Upper lobe of left lung (tissue), 6 donors: ENCODE results near the gene MOV10L1. TPM values are rescaled to one million over a fixed set of nuclear protein-coding genes. Genes with fewer than 3 reads are reported as not detected.

Source experiments
- ATAC-seq, 2 donors: fragments of 200-7000 bp; cut with Tn5 transposase; one replicate each; pipeline ENCODE4 v1.9.1; 2022; ENCODE audit warnings: mild to moderate bottlenecking in 2 of 2, moderate library complexity in 2 of 2; ENCODE audit not compliant: low FRiP score in 2 of 2
- DNase-seq, 2 donors: peaks; one replicate each; pipeline ENCODE4 v3.0.0-alpha.2; 2019 to 2020
- H3K27ac ChIP-seq, 4 donors: fragments of 200-600 bp; sonication (generic); one replicate each; pipeline ENCODE4 v1.5.1; 2016 to 2019
- H3K27me3 ChIP-seq, 4 donors: fragments of 200-600 bp; sonication (generic); one replicate each; pipeline ENCODE4 v1.5.1; 2017 to 2019
- H3K36me3 ChIP-seq, 4 donors: fragments of 200-600 bp; sonication (generic); one replicate each; pipeline ENCODE4 v1.5.1; 2016 to 2019
- H3K4me1 ChIP-seq, 4 donors: fragments of 200-600 bp; sonication (generic); one replicate each; pipeline ENCODE4 v1.5.1; 2018 to 2019
- H3K4me3 ChIP-seq, 4 donors: fragments of 200-600 bp; sonication (generic); one replicate each; pipeline ENCODE4 v1.5.1; 2017 to 2019; ENCODE audit warnings: mild to moderate bottlenecking in 2 of 4, moderate library complexity in 1 of 4
- H3K9me3 ChIP-seq, 4 donors: fragments of 200-600 bp; sonication (generic); one replicate each; pipeline ENCODE4 v1.5.1; 2018 to 2019
- CTCF ChIP-seq, 6 experiments: fragments of 450-650 bp in 4 of 6; fragments of 200-600 bp in 2 of 6; sonication (generic) in 2 of 6; IDR thresholded peaks; one replicate each; pipeline ENCODE4 v1.5.1; 2016 to 2019; ENCODE audit warnings: antibody characterized with exemption in 6 of 6
- EP300 ChIP-seq, 4 donors: sonication (generic); formaldehyde crosslinking; IDR thresholded peaks; one replicate each; pipeline ENCODE4 v1.5.1; 2017; ENCODE audit warnings: antibody characterized with exemption in 4 of 4, control low read depth in 2 of 4
- POLR2A ChIP-seq, 4 donors: fragments of 450-650 bp; IDR thresholded peaks; one replicate each; pipeline ENCODE4 v1.5.1; 2016 to 2017; ENCODE audit warnings: antibody characterized with exemption in 4 of 4, mild to moderate bottlenecking in 2 of 4
- POLR2AphosphoS5 ChIP-seq, 2 donors: sonication (generic); formaldehyde crosslinking; IDR thresholded peaks; one replicate each; pipeline ENCODE4 v1.5.1; 2017; ENCODE audit warnings: antibody characterized with exemption in 2 of 2
- WGBS, 2 donors: methylation state at CpG; one replicate each; pipeline ENCODE4 v1.1.5; 2017 to 2018; 5-methylcytosine and 5-hydroxymethylcytosine counted together
- total RNA-seq, 6 donors: library from RNA; depleted of rRNA in 4 of 6; stranded (reverse); fragments of >200 nt in 4 of 6; gene quantifications; one replicate each; pipeline versions ENCODE4 v1.1.0 to v1.2.1, GENCODE V29; 2016 to 2021
- donor health status: DM: no; HTN: no; CAD: no; lungs with moderate emphysema.
- donor health status: DM: no; HTN: yes; CAD: no; lungs with severe emphysema.

Gene MOV10L1
- total RNA-seq, 6 donors from 2014 or later: 0.47 to 3.1 (median 1.8) TPM; not detected in 1

GRCh38 chr22:50048061-50048765 is 41.6 kb upstream of the MOV10L1 start:
- 84 to 96% methylated on average over 9 to 11 of the region's 12 CpGs for WGBS, 2 donors
- Histone ChIP-seq H3K9me3 (peaks cover 0 to 5% (median 0%) of the 10 kb centered on the region in 4 donors), H3K4me3 (no peak overlapping the region), H3K27me3 (no peaks in the 10 kb centered on the region), H3K4me1 (no peaks in the 10 kb centered on the region), H3K36me3 (no peaks in the 10 kb centered on the region), H3K27ac (no peak overlapping the region)
- TF ChIP-seq CTCF (IDR thresholded peaks at IDR 0.05): no peak
- TF ChIP-seq EP300 (IDR thresholded peaks at IDR 0.05): no peak
- TF ChIP-seq POLR2A (IDR thresholded peaks at IDR 0.05): no peak
- TF ChIP-seq POLR2AphosphoS5 (IDR thresholded peaks at IDR 0.05): no peak
- ATAC-seq: no peak
- no peak for DNase-seq

GRCh38 chr22:50048836-50049235 is 41.0 kb upstream of the MOV10L1 start:
- no peak for TF ChIP-seq EP300 (IDR thresholded peaks at IDR 0.05)
- no peak for TF ChIP-seq CTCF (IDR thresholded peaks at IDR 0.05)
- TF ChIP-seq POLR2A (IDR thresholded peaks at IDR 0.05): no peak
- TF ChIP-seq POLR2AphosphoS5 (IDR thresholded peaks at IDR 0.05): no peak
- Histone ChIP-seq H3K27ac (no peak overlapping the region), H3K4me1 (no peaks in the 10 kb centered on the region), H3K9me3 (peaks cover 0 to 10% (median 0%) of the 10 kb centered on the region in 4 donors), H3K36me3 (no peaks in the 10 kb centered on the region), H3K4me3 (no peak overlapping the region), H3K27me3 (no peaks in the 10 kb centered on the region)
- 88 to 94% methylated on average over 12 to 17 of the region's 17 CpGs for WGBS, 2 donors
- peak in 1 of 2 donors; percentile 62 for DNase-seq
- no peak for ATAC-seq

GRCh38 chr22:50049299-50050195 is 40.3 kb upstream of the MOV10L1 start:
- 89% methylated on average over 32 of the region's 36 CpGs for WGBS, 2 donors
- peaks cover 0 to 10% (median 0%) of the 10 kb centered on the region in 4 donors for H3K9me3 ChIP-seq
- H3K36me3 ChIP-seq: no peaks in the 10 kb centered on the region
- H3K27ac ChIP-seq: no peak overlapping the region
- H3K4me3 ChIP-seq: no peak overlapping the region
- no peaks in the 10 kb centered on the region for H3K27me3 ChIP-seq
- no peaks in the 10 kb centered on the region for H3K4me1 ChIP-seq
- ATAC-seq (no peak), DNase-seq (peak in 1 of 2 donors; percentile 76)
- no peak for TF ChIP-seq POLR2A (IDR thresholded peaks at IDR 0.05)
- no peak for TF ChIP-seq EP300 (IDR thresholded peaks at IDR 0.05)
- TF ChIP-seq POLR2AphosphoS5 (IDR thresholded peaks at IDR 0.05): no peak
- TF ChIP-seq CTCF (IDR thresholded peaks at IDR 0.05): no peak

GRCh38 chr22:50051930-50052329 is 37.9 kb upstream of the MOV10L1 start:
- ATAC-seq: no peak
- Histone ChIP-seq H3K27ac (no peak overlapping the region), H3K27me3 (no peaks in the 10 kb centered on the region), H3K4me3 (no peak overlapping the region), H3K9me3 (peaks cover 0 to 10% (median 0%) of the 10 kb centered on the region in 4 donors), H3K36me3 (no peaks in the 10 kb centered on the region), H3K4me1 (no peaks in the 10 kb centered on the region)
- TF ChIP-seq POLR2A (IDR thresholded peaks at IDR 0.05): no peak
- no peak for TF ChIP-seq EP300 (IDR thresholded peaks at IDR 0.05)
- no peak for TF ChIP-seq POLR2AphosphoS5 (IDR thresholded peaks at IDR 0.05)
- TF ChIP-seq CTCF (IDR thresholded peaks at IDR 0.05): no peak
- WGBS, 2 donors: 87 to 89% methylated on average over 18 of the region's 18 CpGs
- DNase-seq: no peak
